H9 (cell line): ENCODE results near the gene KCNH2. TPM values are rescaled to one million over a fixed set of nuclear protein-coding genes. Genes with fewer than 3 reads are reported as not detected.
A peak's percentile ranks its signal among the peaks of the same experiment; 100 is the strongest.

Source experiments
- DNase-seq: peaks from one replicate; pipeline ENCODE4 v3.0.0-alpha.2; 2017
- H2AFZ ChIP-seq: one replicate; pipeline ENCODE4 v1.6.1; 2013; ENCODE audit warnings: mild to moderate bottlenecking, low read length, control low read depth, moderate library complexity
- H2AK5ac ChIP-seq: 2 replicates; pipeline ENCODE4 v1.6.1; 2013; ENCODE audit warnings: low read length, control low read depth, mixed read lengths; ENCODE audit not compliant: insufficient read length
- H2BK120ac ChIP-seq: one replicate; pipeline ENCODE4 v1.6.1; 2013; ENCODE audit warnings: low read depth, mild to moderate bottlenecking, low read length, control low read depth, inconsistent platforms; ENCODE audit not compliant: poor library complexity, severe bottlenecking
- H2BK12ac ChIP-seq: 2 replicates; pipeline ENCODE4 v1.6.1; 2013; ENCODE audit warnings: low read length, control low read depth, mixed read lengths, low read depth; ENCODE audit not compliant: insufficient read length
- H2BK15ac ChIP-seq: 2 replicates; pipeline ENCODE4 v1.6.1; 2013; ENCODE audit warnings: low read depth, low read length, control low read depth
- H2BK20ac ChIP-seq: one replicate; pipeline ENCODE4 v1.6.1; 2013; ENCODE audit warnings: low read depth, mild to moderate bottlenecking, low read length, control low read depth, inconsistent platforms; ENCODE audit not compliant: poor library complexity, severe bottlenecking
- H2BK5ac ChIP-seq: 2 replicates; pipeline ENCODE4 v1.6.1; 2013; ENCODE audit warnings: low read length, control low read depth, mixed read lengths; ENCODE audit not compliant: insufficient read length
- H3K14ac ChIP-seq: 2 replicates; pipeline ENCODE4 v1.6.1; 2013; ENCODE audit warnings: low read length, control low read depth; ENCODE audit not compliant: insufficient read depth
- H3K18ac ChIP-seq: 2 replicates; pipeline ENCODE4 v1.6.1; 2013; ENCODE audit warnings: low read depth, mild to moderate bottlenecking, mixed read lengths, low read length, control low read depth; ENCODE audit not compliant: insufficient read length
- H3K23ac ChIP-seq: 2 replicates; pipeline ENCODE4 v1.6.1; 2013; ENCODE audit warnings: low read length, control low read depth, mixed read lengths, low read depth; ENCODE audit not compliant: insufficient read length
- H3K23me2 ChIP-seq: 2 replicates; pipeline ENCODE4 v1.6.1; 2013; ENCODE audit warnings: low read depth, mild to moderate bottlenecking, mixed read lengths, low read length, control low read depth; ENCODE audit not compliant: insufficient read length, poor library complexity, severe bottlenecking
- H3K27ac ChIP-seq: 2 replicates; pipeline ENCODE4 v1.5.1; 2013; ENCODE audit warnings: low read length, control low read depth, mixed read lengths, low read depth; ENCODE audit not compliant: insufficient read length
- H3K27me3 ChIP-seq: 2 replicates; pipeline ENCODE4 v1.6.1; 2013; ENCODE audit warnings: low read length, control low read depth, inconsistent platforms; ENCODE audit not compliant: insufficient read depth
- H3K4ac ChIP-seq: 2 replicates; pipeline ENCODE4 v1.6.1; 2013; ENCODE audit warnings: low read depth, mild to moderate bottlenecking, control low read depth, inconsistent platforms, low read length, moderate library complexity
- H3K4me1 ChIP-seq: 2 replicates; pipeline ENCODE4 v1.6.1; 2013; ENCODE audit warnings: low read length, control low read depth, inconsistent platforms; ENCODE audit not compliant: insufficient read depth
- H3K4me2 ChIP-seq: 2 replicates; pipeline ENCODE4 v1.6.1; 2013; ENCODE audit warnings: low read length, control low read depth, mixed read lengths; ENCODE audit not compliant: insufficient read length, insufficient read depth
- H3K56ac ChIP-seq: 2 replicates; pipeline ENCODE4 v1.6.1; 2013; ENCODE audit warnings: low read depth, mild to moderate bottlenecking, mixed read lengths, low read length, control low read depth; ENCODE audit not compliant: insufficient read length
- H3K79me1 ChIP-seq: 2 replicates; pipeline ENCODE4 v1.6.1; 2013; ENCODE audit warnings: low read depth, mild to moderate bottlenecking, moderate library complexity, low read length, control low read depth, inconsistent platforms; ENCODE audit not compliant: insufficient read depth, poor library complexity, severe bottlenecking
- H3K79me2 ChIP-seq: 2 replicates; pipeline ENCODE4 v1.6.1; 2013; ENCODE audit warnings: low read length, control low read depth, inconsistent platforms; ENCODE audit not compliant: insufficient read depth
- H3K9ac ChIP-seq: 2 replicates; pipeline ENCODE4 v1.6.1; 2013; ENCODE audit warnings: low read length, control low read depth, mixed read lengths; ENCODE audit not compliant: insufficient read length; ENCODE audit errors: extremely low read depth
- H3K9me3 ChIP-seq: one replicate; pipeline ENCODE4 v1.6.1; 2013; ENCODE audit warnings: low read depth, low read length, inconsistent platforms; ENCODE audit not compliant: control insufficient read depth
- H3T11ph ChIP-seq: one replicate; pipeline ENCODE4 v1.6.1; 2013; ENCODE audit warnings: mild to moderate bottlenecking, low read length, control low read depth, inconsistent platforms
- H4K20me1 ChIP-seq: one replicate; pipeline ENCODE4 v1.6.1; 2013; ENCODE audit not compliant: control insufficient read depth, insufficient read length, insufficient read depth
- H4K5ac ChIP-seq: 2 replicates; pipeline ENCODE4 v1.6.1; 2013; ENCODE audit warnings: low read depth, mild to moderate bottlenecking, mixed read lengths, low read length, control low read depth; ENCODE audit not compliant: insufficient read length
- H4K8ac ChIP-seq: replicated peaks from 2 replicates; pipeline ENCODE4 v1.6.1; 2013; ENCODE audit warnings: low read length, control low read depth, mixed read lengths, low read depth; ENCODE audit not compliant: insufficient read length
- H4K91ac ChIP-seq: 2 replicates; pipeline ENCODE4 v1.6.1; 2013; ENCODE audit warnings: low read depth, mild to moderate bottlenecking, moderate library complexity, mixed read lengths, low read length, control low read depth; ENCODE audit not compliant: insufficient read length
- H3K27ac Mint-ChIP-seq, 3 experiments: 2 replicates in 2 of 3; 3 replicates in 1 of 3; pipeline ENCODE4 v1.8.0; 2020 to 2021; ENCODE audit warnings: mixed read lengths in 3 of 3, mild to moderate bottlenecking in 1 of 3, moderate library complexity in 1 of 3
- H3K27me3 Mint-ChIP-seq: 2 replicates; pipeline ENCODE4 v1.8.0; 2021; ENCODE audit warnings: low read depth, mild to moderate bottlenecking, moderate library complexity, mixed read lengths
- H3K36me3 Mint-ChIP-seq, 3 experiments: 2 replicates in 2 of 3; 3 replicates in 1 of 3; pipeline ENCODE4 v1.8.0; 2020 to 2021; ENCODE audit warnings: low read depth in 3 of 3, mixed read lengths in 3 of 3; ENCODE audit not compliant: insufficient read depth in 1 of 3
- H3K4me1 Mint-ChIP-seq, 2 experiments: 2 replicates each; pipeline ENCODE4 v1.8.0; 2020; ENCODE audit warnings: mixed read lengths in 2 of 2
- H3K4me3 Mint-ChIP-seq, 2 experiments: 2 replicates in 1 of 2; 3 replicates in 1 of 2; pipeline ENCODE4 v1.8.0; 2020 to 2021; ENCODE audit warnings: mild to moderate bottlenecking in 2 of 2, mixed read lengths in 2 of 2, moderate library complexity in 1 of 2
- H3K9me3 Mint-ChIP-seq, 2 experiments: 2 replicates in 1 of 2; 3 replicates in 1 of 2; pipeline ENCODE4 v1.8.0; 2020; ENCODE audit warnings: mild to moderate bottlenecking in 2 of 2, mixed read lengths in 2 of 2, moderate library complexity in 1 of 2
- CTCF ChIP-seq: fragments of 200-600 bp; sonication (generic); conservative IDR thresholded peaks from 3 replicates; pipeline ENCODE4 v1.8.0; 2021; ENCODE audit warnings: antibody characterized with exemption, mild to moderate bottlenecking
- WGBS: extraction: QIAGEN DNeasy Blood & Tissue Kit; methylation state at CpG from one replicate; pipeline ENCODE4 v1.1.7; 2013; ENCODE audit warnings: missing lambda C conversion rate, low lambda C conversion rate, mixed read lengths; ENCODE audit not compliant: insufficient read length; ENCODE audit errors: extremely low coverage; 5-methylcytosine and 5-hydroxymethylcytosine counted together
- total RNA-seq: library from RNA; stranded (reverse); gene quantifications from 2 replicates; pipeline ENCODE4 v1.2.1, GENCODE V29; 2021

KCNH2 gene
- total RNA-seq, 1 experiment from 2014 or later: 4.5 TPM

GRCh38 chr7:150977382-150978125 is 567 bp downstream of the KCNH2 start:
- H3K27me3 ChIP-seq: peaks cover 7% of the 10 kb centered on the region; the same call in 1 of the 2 replicates
- H4K91ac ChIP-seq: no peak overlapping the region
- H3K9ac ChIP-seq: no peak overlapping the region
- no peak overlapping the region for H2BK12ac ChIP-seq
- no peak for TF ChIP-seq CTCF
- no peak overlapping the region for H3K27ac ChIP-seq
- no peaks in the 10 kb centered on the region for H3K9me3 ChIP-seq
- H2BK120ac ChIP-seq: no peak overlapping the region
- peaks cover 45 to 58% of the 10 kb centered on the region in 2 experiments for H3K4me1 Mint-ChIP-seq
- H4K20me1 ChIP-seq: no peaks in the 10 kb centered on the region
- H3K27ac Mint-ChIP-seq: no peak overlapping the region
- no CpG with 5 or more reads among the region's 62 CpGs for WGBS
- H2AK5ac ChIP-seq: no peak overlapping the region
- no peaks in the 10 kb centered on the region for H3K79me2 ChIP-seq
- peaks cover 19% of the 10 kb centered on the region for H3K23me2 ChIP-seq
- no peak overlapping the region for H3K14ac ChIP-seq
- no peak overlapping the region for H2BK15ac ChIP-seq
- H3K23ac ChIP-seq: no peak overlapping the region
- peak overlapping the region; percentile 66 to 90 for H3K4me3 Mint-ChIP-seq
- H4K5ac ChIP-seq: no peak overlapping the region
- H3K4ac ChIP-seq: no peak overlapping the region
- H2AFZ ChIP-seq: no peak overlapping the region
- no peak overlapping the region for H2BK20ac ChIP-seq
- no peaks in the 10 kb centered on the region for H3K79me1 ChIP-seq
- H3K27me3 Mint-ChIP-seq: peaks cover 79% of the 10 kb centered on the region
- no peak overlapping the region for H3K18ac ChIP-seq
- H2BK5ac ChIP-seq: no peak overlapping the region
- no peaks in the 10 kb centered on the region; a peak in 2 of 5 replicates for H3K9me3 Mint-ChIP-seq
- H4K8ac ChIP-seq: no peak overlapping the region
- H3K56ac ChIP-seq: no peak overlapping the region
- H3T11ph ChIP-seq: no peak overlapping the region
- peak overlapping the region; percentile 32 for H3K4me2 ChIP-seq
- peaks cover 0 to 3% (median 0%) of the 10 kb centered on the region in 3 experiments; a peak in 1 of 7 replicates for H3K36me3 Mint-ChIP-seq
- peaks cover 5% of the 10 kb centered on the region; the same call in 1 of the 2 replicates for H3K4me1 ChIP-seq
- DNase-seq: no peak
